Stimulated activated CD4-positive, alpha-beta T cell treated with anti-CD3 and anti-CD28 coated beads, Interleukin-12 subunit alpha, Interleukin-12 subunit beta, amount 100 ng/mL, for 24 hours (primary cell): Measurements from ENCODE around the gene TREM2.

Experiments used
- DNase-seq, 2 experiments: peaks; one replicate each; pipeline ENCODE4 v3.0.0-alpha.2; 2020; ENCODE audit warnings: low read depth in 2 of 2

Gene TREM2

DNA sequence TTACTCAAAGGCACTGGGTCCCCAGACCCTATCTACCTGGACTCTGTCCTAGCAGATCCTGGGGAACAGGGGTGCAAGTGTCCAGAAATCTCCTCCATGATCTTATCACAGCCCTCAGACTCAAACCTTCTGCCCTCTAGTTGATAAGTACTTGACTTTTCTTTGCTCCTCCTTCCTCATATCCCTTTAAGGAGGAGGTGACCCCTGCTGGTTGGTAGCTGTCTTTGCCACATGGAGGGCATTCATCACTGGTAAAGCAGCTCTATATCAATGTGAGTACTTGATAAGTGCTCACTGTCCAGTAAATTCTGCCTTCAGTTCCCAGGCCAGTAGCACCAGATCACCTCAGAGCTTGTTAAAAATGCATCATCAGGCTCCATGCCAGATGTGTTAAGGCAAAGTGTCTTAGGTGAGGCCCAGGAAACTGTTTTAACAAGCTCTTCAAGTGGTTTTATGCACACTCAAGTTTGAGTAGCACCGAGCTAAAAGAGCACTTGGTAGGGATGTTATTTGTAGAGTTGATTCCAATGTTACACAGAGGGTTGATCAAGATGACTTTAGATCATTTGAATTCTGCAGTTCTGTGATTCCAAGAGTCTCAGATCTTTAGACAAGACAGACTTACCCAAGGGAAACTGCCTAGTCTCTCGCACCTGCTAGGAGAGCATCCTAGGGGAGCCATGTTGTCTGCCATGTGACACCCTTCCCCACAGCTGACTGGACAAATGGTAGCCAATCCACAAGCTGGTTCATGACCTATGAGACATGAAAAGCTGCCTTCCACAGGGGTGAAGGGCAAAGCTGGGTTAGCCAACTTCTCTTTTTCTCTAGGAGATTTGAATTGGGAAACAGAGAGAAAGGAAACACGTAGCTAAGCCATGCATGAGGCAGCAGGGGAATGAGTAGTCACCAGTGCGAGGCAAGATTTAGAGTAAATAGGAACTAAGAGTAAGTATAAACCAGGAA, 19.4 kb upstream of the TREM2 start:
- peak in 1 of 2 experiments; percentile 12 for DNase-seq

DNA sequence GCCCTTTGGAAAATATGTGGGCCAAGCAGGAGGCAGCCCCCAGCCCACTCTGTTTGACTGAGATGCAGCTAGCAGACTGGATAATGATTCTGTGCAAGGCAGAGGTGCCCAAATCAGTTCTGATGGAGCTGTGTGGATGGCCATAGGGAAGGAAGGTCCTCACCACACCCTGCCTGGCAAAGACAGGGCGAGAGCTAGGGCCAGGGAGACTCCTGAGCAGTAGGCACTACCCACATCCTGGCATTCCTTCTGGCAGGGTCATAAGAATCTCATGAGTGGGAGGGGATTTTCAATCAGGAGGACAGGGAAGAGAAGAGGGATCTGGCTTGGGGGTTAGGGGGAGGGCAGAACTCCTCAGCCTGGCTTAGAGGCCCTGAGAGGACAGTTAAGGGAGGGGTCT, 18.6 kb upstream of the TREM2 start:
- no peak for DNase-seq

DNA sequence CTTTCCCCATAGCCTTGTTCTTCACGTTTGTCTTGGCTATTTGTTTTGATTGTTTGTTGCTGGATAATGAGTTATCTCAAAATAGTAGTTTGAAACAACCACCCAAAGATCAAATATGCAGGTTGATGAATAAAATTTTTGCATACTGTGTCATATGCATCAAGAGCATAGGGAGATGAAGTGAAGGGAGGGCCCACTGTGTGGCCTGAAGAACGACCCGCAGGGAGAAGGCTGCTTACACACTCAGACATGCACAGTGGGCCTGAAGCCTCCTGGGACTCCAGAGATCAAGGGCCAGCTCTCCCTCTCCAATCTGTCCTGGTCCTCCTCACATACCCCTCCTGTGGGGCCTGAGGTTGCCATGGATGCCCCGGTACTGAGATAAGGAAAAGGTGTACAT, 16.2 kb upstream of the TREM2 start:
- DNase-seq: no peak

DNA sequence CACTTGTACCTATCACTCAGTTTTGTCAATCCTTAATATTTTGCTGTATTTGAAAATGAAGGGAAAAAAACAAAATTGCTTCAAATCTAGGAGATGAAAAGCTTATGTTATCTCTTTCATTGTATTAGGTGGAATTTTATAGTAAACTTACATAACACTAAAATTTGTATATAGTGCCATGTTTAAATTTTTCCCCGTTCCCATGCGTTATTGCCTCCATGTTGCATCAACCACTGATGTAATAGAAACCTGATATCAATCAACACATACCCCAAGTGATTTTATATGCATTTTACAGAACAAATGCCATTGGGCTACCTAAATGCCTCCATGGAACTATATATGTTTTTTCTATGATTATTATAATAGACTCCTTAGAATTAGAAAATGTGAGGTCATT, 14.8 kb upstream of the TREM2 start:
- DNase-seq: no peak

DNA sequence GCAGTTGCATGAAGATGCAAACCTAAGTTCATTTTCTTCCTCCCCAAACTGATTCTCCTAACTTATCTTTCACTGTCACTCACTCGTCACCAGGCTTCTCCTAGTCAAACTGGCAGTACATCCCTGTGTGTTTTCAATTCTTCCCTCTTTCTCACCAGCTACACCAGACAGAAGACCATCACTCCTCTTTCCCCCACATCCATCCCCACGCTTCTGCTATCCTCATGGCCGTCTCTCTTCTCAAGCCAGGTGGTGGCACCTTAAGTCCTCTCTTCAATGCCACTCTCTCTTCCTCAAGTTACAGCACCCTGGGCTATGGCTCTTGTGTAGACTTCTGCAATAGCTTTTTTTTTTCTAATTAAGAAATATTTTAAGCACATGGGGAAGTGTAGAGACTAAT, 14.4 kb upstream of the TREM2 start:
- DNase-seq: no peak

DNA sequence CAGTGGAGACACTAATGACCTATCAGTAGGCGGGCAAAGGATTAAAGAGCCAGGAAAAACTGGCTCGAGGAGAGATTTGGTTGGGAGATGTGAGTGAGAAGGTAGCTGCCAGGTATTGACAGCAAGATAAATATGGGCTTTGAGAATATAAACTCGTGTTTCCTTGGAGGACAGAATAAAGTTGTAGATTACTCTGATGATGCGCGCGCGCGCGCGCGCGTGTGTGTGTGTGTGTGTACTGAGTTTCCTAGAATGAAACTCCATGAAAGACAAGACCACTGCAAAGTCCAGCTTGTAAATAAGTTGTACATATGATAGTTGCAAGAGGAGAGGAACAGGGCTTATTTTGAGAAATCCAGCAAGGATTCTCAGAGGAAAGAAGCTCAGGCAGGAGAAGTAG, 13.3 kb upstream of the TREM2 start:
- DNase-seq: no peak

DNA sequence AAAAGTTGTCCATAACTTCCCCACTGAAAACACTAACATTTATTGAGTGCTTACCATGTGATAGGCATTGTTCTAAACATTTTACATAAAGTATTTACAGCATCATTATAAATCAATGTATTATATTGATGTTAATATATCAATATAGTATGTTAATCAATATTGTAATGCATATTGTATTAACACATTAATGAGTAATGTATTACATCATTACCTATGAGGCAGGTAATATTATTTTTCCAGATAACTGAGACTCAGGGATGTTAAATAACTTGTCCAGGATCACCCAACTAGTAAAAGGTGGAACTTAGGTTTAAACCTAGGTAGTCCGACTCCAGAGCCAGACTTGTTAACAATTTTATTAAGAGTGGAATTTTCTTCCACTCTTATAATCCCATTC, 12.2 kb upstream of the TREM2 start:
- DNase-seq: no peak

DNA sequence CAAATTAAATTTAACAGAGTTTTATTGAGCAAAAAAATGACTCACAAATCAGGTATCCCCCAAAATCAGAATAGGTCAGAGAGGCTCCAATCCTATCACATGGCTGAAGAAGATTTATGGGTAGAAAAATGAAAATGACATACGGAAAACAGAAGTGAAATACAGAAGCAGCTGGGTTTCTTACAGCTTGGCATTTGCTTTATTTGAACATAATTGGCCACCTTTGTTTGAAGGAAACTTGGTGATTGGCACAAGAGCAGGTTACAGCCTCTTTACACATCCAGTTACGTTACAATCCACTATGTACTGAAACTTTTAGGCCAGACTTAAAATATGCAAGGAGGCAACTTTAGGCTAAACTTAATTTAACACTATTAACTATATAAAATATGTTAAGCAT, 11.7 kb upstream of the TREM2 start:
- no peak for DNase-seq

DNA sequence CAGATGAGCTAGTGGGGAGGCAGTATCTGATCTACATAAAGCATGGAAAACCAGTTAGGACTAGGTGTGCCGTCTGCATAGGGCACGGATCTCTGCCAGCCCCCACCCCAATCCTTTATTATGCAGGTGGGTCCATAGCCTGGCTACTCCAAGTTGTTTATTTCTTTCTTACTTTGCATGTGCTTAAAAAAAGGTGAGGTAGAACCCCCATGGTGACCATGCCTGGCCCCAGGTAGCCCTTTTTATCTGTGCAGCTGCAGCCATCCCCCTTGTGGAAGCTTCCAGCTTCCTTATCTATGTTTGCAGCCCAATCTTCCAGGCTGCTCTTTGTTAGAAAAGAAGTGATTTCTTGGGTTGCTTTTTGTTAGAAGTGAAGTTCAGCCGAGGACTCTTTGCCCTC, 9.0 kb upstream of the TREM2 start:
- no peak for DNase-seq

DNA sequence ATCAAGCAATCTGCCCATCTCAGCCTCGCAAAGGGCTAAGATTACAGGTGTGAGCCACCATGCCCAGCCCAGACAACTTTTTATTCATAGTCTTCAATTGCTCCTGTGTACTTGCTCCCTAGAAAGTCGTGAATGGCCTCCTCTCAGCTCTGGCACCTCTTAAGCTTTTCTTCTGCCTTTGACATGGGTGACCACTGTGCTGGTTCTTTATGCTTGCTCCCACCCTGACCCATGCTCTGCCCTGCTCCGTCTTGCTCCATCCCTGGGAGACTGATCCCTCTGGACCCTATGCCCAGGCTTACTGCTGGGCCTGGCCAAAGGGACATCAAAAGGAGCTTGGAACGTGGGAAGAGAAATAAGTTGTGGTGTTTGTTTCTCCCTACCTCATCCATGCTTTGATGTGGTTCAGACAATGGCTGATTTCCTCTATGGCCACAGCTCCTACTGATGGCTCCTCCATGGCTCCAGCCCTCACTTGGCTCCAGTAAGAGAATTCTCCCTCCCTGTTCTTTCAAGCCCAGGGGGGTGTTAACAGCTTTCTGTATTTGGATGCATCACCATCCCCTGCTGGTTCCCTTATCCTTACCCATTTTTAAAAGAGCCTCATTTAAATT, 7.7 kb upstream of the TREM2 start:
- no peak for DNase-seq

DNA sequence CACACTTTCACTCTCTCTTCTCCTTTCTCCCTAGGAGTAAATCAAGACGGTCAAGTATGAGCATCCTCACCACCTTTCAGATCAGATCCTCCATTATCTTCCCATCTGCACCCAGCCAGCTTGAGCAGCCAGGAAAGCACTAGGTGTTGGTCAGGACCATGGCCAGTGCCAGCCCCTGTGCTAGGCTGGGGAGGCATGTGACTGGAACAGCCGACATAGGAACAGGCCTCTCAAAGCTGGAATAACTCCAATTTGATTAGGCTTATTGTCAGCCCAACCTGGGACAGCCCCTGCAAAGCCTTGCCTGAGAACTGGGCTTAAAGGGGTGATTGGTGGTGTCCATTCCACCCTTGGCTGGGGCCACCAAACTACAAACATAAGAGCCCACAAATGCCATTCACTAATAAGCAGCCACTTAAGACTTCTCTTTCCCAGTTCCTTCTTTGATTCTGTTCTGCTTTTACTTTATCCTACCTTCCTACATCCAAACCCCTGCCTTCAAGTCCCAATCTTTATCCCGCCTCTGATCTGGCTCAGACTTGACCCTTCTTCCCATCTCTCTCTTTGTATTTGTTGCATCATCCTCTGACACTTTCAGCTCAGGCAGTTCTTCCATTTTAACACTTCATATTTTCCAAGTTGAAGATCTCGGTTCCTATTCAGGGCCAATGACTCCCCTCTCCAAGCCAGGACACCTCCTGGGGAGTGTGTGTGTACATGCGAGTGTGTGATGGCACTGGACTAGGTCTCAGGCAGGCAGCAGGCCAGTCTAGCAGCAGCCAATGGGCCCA, 4.5 kb upstream of the TREM2 start:
- DNase-seq: no peak

DNA sequence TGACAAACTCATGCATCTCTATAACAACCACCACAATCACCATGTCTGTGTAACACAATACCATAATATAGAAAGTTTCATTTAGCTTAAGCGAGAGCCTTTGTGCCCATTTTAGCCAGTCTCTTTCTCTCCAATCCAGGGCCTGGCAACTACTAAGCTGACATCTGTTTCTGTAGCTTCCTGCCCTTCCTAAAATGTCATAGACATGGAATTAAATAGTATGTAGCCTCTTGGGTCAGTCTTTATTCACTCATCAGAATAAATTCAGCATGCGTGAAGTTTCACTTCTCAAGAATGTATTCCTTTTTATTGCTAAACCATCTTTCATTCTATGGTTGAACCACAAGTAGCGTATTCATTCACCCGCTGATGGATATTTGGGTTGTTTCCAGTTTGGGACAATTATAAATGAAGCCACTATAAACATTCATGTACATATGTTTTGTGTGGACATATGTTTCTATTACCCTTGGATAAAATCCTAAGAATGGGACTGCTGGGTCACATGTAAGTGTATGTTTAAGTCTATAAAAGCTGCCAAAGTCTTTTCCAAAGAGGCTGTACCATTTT, 1.7 kb upstream of the TREM2 start:
- DNase-seq: no peak

DNA sequence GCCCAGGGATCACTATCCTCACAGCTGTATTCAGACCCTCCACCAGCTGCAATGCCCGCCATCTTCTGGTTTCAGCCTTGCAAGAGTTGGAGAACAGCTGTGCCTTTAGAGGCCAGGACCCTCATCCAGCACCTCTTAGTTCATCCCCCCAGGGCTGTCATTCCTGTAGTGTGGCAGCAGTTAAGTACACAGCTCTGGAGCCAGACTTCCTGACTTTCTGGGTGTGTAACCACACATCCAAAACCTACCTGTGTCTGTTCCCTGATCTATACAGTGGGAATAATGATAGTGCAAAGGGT, 452 bp upstream of the TREM2 start:
- DNase-seq: no peak

DNA sequence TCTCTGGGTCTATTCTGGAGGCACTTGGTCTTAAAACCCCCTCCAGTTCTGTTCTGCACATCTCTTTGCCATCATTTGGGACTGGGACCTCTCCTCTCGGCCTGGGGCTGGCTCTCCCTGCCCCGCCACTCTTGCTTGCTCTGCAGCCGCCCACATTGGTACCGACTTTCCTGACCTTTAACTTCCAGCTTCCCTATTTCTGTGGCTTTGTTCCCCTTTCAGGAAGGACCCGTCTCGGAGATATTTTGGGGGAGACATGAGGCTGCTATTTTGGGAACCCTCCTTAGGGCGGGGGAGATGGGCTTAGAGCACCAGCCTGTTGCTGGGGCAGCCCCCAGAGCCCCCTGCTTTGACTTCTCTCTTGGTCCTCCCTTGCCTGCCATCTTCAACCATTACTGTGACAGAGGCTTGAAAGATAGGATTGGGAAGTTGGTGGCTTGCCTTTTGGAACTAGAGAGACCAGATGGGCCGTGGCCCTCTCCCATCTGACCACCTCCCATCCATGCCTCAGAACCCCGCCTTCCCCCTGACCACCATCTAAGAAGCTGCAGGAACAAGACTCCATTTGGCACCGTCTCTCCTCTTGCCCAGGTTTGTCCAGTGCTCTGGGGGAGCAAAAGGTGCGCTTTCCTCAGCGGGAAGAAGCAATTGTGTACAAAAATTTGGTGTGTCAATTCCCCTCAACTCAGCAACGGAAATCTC, 914 bp downstream of the TREM2 start:
- no peak for DNase-seq

DNA sequence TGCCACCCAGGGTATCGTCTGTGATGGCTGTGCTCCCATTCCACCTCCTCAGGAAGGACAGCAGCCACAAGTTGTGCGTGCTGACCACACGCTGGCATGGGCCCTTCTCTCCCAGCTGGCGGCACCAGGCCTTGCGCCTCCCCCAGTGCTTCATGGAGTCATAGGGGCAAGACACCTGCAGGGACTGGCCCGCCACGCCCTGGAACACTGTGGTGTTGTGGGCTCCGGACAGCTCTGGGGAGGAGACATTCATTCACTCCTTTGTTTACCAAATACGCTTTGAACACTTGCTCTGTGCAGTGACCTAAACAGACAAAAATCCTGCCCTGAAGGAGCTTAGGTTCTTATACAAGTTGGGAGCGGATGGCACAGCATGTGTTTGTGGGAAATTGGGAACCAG, 1.5 kb downstream of the TREM2 start:
- no peak for DNase-seq

DNA sequence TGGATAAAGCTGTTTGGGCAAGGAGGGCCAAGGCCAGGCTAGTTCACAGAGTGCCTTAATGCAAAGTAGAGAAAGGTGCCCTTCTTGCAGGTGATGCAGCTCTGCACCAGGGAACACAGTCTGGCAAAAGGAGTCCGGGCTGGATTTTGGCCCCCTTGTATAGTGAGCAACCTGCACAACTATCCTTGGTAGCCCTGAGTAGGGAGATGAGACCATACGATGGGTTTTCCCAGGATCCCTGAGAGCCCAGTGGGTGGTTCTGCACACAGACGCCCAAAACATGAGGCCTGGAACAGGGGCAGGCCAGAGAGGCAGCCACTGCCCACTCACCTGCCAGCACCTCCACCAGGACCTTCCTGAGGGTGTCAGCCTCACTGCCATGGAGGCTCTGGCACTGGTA, 2.0 kb downstream of the TREM2 start:
- no peak for DNase-seq

DNA sequence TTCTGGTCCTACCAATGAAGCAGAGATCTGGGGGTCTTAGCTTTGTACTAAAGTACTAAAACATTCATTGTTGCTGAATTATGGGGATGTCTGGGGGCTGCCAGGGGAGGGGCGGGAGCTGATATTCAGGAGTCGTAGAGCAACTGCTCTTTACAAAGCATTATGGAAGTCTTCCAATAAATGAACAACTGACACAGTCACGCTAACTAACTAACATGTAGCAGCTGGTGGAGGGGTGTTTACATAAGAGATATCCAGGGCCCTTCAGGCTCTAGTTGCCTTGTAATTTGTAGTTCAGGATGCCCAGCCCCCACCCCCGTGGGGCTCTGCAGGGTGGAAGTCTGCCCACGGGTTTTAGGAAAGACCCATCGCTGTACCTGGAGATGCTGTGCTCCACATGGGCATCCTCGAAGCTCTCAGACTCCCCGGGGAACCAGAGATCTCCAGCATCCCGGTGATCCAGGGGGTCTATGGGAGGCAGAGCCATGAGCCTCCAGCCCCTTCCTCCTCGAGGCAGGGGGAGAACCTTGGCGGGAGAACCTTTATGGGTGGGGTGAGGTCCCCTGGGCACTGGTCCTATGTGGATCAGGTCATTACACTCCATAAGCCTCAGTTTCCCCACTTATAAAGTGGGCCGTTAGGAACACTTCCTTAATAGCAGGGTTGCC, 3.4 kb downstream of the TREM2 start:
- no peak for DNase-seq

DNA sequence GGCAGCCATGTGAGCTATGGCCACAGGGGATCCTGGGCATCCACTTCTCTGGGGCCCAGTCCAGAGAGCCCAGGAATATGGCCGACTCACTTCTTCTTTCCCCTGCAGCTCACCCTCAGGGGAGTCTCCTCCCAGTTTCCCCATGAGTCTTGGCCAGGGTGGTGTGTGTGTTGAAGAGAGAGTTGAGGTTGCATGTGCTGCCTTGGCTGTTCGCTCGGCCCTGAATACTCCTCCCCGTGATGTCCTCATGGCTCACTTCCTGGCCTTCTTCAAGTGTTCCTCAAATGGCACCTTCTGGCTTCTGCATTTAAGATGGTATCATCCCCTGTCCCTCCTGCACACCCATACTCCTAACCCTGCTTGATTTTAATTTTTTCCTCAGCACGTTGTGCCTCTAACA, 5.6 kb downstream of the TREM2 start:
- no peak for DNase-seq

DNA sequence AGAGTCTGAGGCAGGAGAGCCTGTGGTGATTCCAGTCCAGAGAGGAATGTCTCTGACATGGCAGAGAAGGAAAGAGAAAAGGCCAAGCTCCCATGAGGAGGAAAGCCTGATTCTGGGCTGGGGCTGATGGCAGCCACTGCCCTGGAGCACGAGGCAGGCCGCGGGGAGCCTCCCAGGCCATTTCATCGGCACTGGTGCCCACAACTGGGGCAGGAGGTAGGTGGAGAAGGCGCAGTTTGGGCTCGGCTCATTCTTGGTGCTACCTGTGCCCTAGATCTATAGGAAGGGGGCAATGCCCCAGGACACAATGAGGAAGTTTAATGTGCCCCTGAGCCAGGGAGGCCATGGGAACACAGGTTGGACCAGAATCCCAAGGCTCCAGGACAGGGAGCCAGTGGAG, 6.1 kb downstream of the TREM2 start:
- DNase-seq: no peak

DNA sequence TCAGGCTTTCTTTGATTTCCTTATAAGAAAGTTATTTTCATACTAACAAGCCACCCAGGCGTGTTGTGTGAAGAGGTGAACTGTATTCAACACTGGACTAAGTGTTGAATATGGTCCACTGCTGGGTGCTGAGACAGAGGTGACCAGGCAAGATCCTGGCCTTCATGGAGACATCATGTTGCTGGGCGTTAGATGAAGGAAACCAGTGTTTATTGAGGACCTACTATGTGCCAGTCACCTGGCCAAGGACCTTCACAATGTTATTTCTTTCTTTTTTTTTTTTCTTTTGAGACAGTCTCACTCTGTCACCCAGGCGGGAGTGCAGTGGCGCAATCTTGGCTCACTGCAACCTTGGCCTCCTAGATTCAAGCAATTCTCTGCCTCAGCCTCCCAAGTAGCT, 6.9 kb downstream of the TREM2 start:
- DNase-seq: no peak

DNA sequence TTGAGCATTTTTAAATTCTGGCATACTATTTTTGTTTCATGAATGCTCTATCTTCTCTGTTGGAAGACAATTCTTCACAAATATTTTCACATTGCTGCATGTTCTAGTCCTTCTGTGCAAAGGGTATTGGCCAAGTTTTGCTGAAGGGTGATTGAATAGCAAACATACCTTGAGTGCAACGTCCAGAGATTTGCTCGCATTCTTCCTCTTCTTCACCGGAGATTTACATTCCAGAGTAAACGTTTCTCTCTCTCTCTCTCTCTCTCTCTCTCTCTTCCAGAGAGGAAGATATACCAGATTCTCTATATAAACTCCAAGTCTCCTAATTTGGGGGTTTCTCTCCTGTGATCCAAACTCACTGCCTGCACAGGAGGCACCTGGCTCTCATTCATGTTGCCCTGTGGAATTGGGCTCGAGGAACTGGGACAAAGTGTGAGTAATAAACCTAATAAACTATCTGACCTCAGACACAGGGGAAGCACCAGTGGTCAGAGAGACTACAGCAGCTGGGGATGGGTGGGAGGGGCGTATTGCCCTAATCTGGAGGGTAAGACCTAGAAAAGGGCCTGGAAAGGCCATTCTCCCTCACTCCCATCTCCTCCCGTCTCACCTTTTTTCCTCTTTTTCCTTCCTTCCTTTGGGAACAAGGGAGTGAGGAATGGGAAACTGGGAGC, 7.6 kb downstream of the TREM2 start:
- no peak for DNase-seq
